GM19438 (cell line): ENCODE measurements around the gene PARD3B.

Source experiments
- ATAC-seq: cut with Tn5 transposase; IDR thresholded peaks from one replicate; pipeline ENCODE4 v1.9.1; 2021; ENCODE audit warnings: low read depth; ENCODE audit not compliant: unreplicated experiment

Gene PARD3B

GRCh38 chr2:205169464-205169863, 624.2 kb downstream of the PARD3B start:
- ATAC-seq: no peak

- no peak for ATAC-seq
Measured at GRCh38 chr2:205170399-205170798, 625.1 kb downstream of the PARD3B start.

- ATAC-seq: no peak
Measured at GRCh38 chr2:205171261-205171940, 626.1 kb downstream of the PARD3B start.

- no peak for ATAC-seq
Measured at GRCh38 chr2:205175831-205176230, 630.6 kb downstream of the PARD3B start.

- ATAC-seq: no peak
Measured at GRCh38 chr2:205176546-205176945, 631.3 kb downstream of the PARD3B start.

- ATAC-seq: no peak
Measured at GRCh38 chr2:205177546-205177945, 632.3 kb downstream of the PARD3B start.

- ATAC-seq: no peak
Measured at GRCh38 chr2:205180730-205181129, 635.5 kb downstream of the PARD3B start.

- no peak for ATAC-seq
Measured at GRCh38 chr2:205187731-205188130, 642.5 kb downstream of the PARD3B start.

- no peak for ATAC-seq
Measured at GRCh38 chr2:205188239-205189138, 643.2 kb downstream of the PARD3B start.

GRCh38 chr2:205189301-205189700, 644.0 kb downstream of the PARD3B start:
- no peak for ATAC-seq

- no peak for ATAC-seq
Measured at GRCh38 chr2:205190528-205190927, 645.3 kb downstream of the PARD3B start.

GRCh38 chr2:205193125-205193835, 648.0 kb downstream of the PARD3B start:
- ATAC-seq: no peak

GRCh38 chr2:205193836-205194228, 648.6 kb downstream of the PARD3B start:
- ATAC-seq: no peak

- ATAC-seq: no peak
Measured at GRCh38 chr2:205197468-205198139, 652.3 kb downstream of the PARD3B start.

- no peak for ATAC-seq
Measured at GRCh38 chr2:205198140-205198525, 652.9 kb downstream of the PARD3B start.

GRCh38 chr2:205199165-205199850, 654.0 kb downstream of the PARD3B start:
- no peak for ATAC-seq

- ATAC-seq: no peak
Measured at GRCh38 chr2:205210494-205210893, 665.2 kb downstream of the PARD3B start.

GRCh38 chr2:205212357-205212756, 667.1 kb downstream of the PARD3B start:
- no peak for ATAC-seq

- ATAC-seq: no peak
Measured at GRCh38 chr2:205216092-205216491, 670.8 kb downstream of the PARD3B start.

GRCh38 chr2:205216580-205216979, 671.3 kb downstream of the PARD3B start:
- ATAC-seq: no peak
